HepG2 (cell line): ENCODE measurements around the gene ACSM3. TPM values are rescaled to one million over a fixed set of nuclear protein-coding genes. Genes with fewer than 3 reads are reported as not detected.

Experiments used
- ATAC-seq: fragments of 200-7000 bp; cut with Tn5 transposase; 3 replicates; pipeline ENCODE4 v1.9.1; 2020; ENCODE audit warnings: mild to moderate bottlenecking, moderate library complexity
- BruUV-seq: library from RNA; stranded (reverse); fragments of 400-500 nt; replicated peaks from 2 replicates; lab custom pipeline; 2021; lab: Mats Ljungman, UMichigan
- CTCF ChIA-PET: fragments of 300-600 bp; formaldehyde crosslinking; extraction: SDS; loops from one replicate; lab custom pipeline; 2021; ENCODE audit warnings: low total read pairs, inconsistent platforms, low intra/inter-chr PET ratio; lab: Yijun Ruan, JAX
- POLR2A ChIA-PET: fragments of 350-600 bp; sonication (Branson Sonifier 250); formaldehyde crosslinking; loops from one replicate; lab custom pipeline; 2020; ENCODE audit warnings: antibody characterized with exemption, inconsistent platforms; lab: Yijun Ruan, JAX
- DNase-seq: peaks from one replicate; pipeline ENCODE4 v3.0.0-alpha.2; 2015; ENCODE audit warnings: low spot score
- FAIRE-seq: peaks from 3 replicates; lab custom pipeline; 2011; peaks lifted over from hg19 to GRCh38; lab: Jason Lieb, UNC
- H2AFZ ChIP-seq: one replicate; pipeline ENCODE4 v1.6.1; 2011; ENCODE audit warnings: low read length, inconsistent platforms
- H3K27ac ChIP-seq: fragments of 300-600 bp; 3 replicates; pipeline ENCODE4 v1.8.0; 2011; ENCODE audit warnings: mixed run types, mild to moderate bottlenecking, mixed read lengths, low read length, inconsistent platforms; ENCODE audit not compliant: insufficient read depth; ENCODE audit errors: extremely low read length
- H3K27me3 ChIP-seq, 2 experiments: fragments of 200-600 bp in 1 of 2; 2 replicates in 1 of 2; 3 replicates in 1 of 2; pipeline versions ENCODE4 v1.6.0 to v1.8.0; 2011; ENCODE audit warnings: low read length in 2 of 2, mild to moderate bottlenecking in 2 of 2, moderate library complexity in 2 of 2, inconsistent platforms in 1 of 2; ENCODE audit not compliant: insufficient read depth in 2 of 2, control insufficient read depth in 1 of 2
- H3K36me3 ChIP-seq, 2 experiments: fragments of 200-600 bp in 1 of 2; replicated peaks in 1 of 2; 2 replicates in 1 of 2; 3 replicates in 1 of 2; pipeline versions ENCODE4 v1.5.1 to v1.8.0; 2011; ENCODE audit warnings: low read length in 2 of 2, inconsistent platforms in 1 of 2; ENCODE audit not compliant: insufficient read depth in 2 of 2, control insufficient read depth in 1 of 2
- H3K4me1 ChIP-seq: 2 replicates; pipeline ENCODE4 v1.5.1; 2012; ENCODE audit warnings: low read length, inconsistent platforms; ENCODE audit not compliant: insufficient read depth
- H3K4me2 ChIP-seq: 2 replicates; pipeline ENCODE4 v1.6.0; 2011; ENCODE audit warnings: low read depth, low read length, inconsistent platforms
- H3K4me3 ChIP-seq, 3 experiments: fragments of 200-600 bp in 1 of 3; sonication (generic), shearing (Covaris generic) in 1 of 3; replicated peaks in 1 of 3; 2 replicates each; pipeline ENCODE4 v1.5.1; 2011 to 2016; ENCODE audit warnings: low read length in 3 of 3, inconsistent platforms in 2 of 3, low read depth in 2 of 3, mild to moderate bottlenecking in 2 of 3, control low read depth in 1 of 3, mixed read lengths in 1 of 3; ENCODE audit not compliant: insufficient read depth in 1 of 3
- H3K79me2 ChIP-seq: one replicate; pipeline ENCODE4 v1.6.1; 2011; ENCODE audit warnings: low read length, inconsistent platforms; ENCODE audit not compliant: insufficient read depth
- H3K9ac ChIP-seq: 2 replicates; pipeline ENCODE4 v1.6.0; 2011; ENCODE audit warnings: mild to moderate bottlenecking, low read depth, low read length, inconsistent platforms; ENCODE audit not compliant: insufficient read depth
- H3K9me3 ChIP-seq: 2 replicates; pipeline ENCODE4 v1.5.1; 2012; ENCODE audit warnings: mild to moderate bottlenecking, low read length
- H4K20me1 ChIP-seq: 2 replicates; pipeline ENCODE4 v1.6.0; 2011; ENCODE audit warnings: inconsistent platforms, mild to moderate bottlenecking, low read length, moderate library complexity; ENCODE audit not compliant: insufficient read depth
- ATF2 ChIP-seq: sonication (generic); formaldehyde crosslinking; IDR thresholded peaks from 2 replicates; pipeline ENCODE4 v1.4.0; 2020; ENCODE audit warnings: missing genetic modification reagents
- ATM ChIP-seq: fragments of 450-650 bp; IDR thresholded peaks from 2 replicates; pipeline ENCODE4 v1.7.1; 2017; ENCODE audit warnings: mild to moderate bottlenecking, borderline replicate concordance
- DRAP1 ChIP-seq: IDR thresholded peaks from 2 replicates; pipeline ENCODE4 v1.6.1; 2016; ENCODE audit warnings: missing genetic modification reagents, missing compliant biosample characterization
- EED ChIP-seq: sonication (generic); formaldehyde crosslinking; IDR thresholded peaks from 2 replicates; pipeline ENCODE4 v1.5.0; 2020; ENCODE audit warnings: mild to moderate bottlenecking, missing genetic modification reagents
- HIVEP1 ChIP-seq: sonication (generic); formaldehyde crosslinking; IDR thresholded peaks from 2 replicates; pipeline ENCODE4 v1.4.0; 2020; ENCODE audit warnings: mild to moderate bottlenecking, missing genetic modification reagents
- MEF2D ChIP-seq: sonication (generic); formaldehyde crosslinking; IDR thresholded peaks from 2 replicates; pipeline ENCODE4 v1.5.1; 2020; ENCODE audit warnings: mild to moderate bottlenecking, missing genetic modification reagents
- NFE2 ChIP-seq: sonication (generic); formaldehyde crosslinking; IDR thresholded peaks from 2 replicates; pipeline ENCODE4 v1.4.0; 2020; ENCODE audit warnings: missing genetic modification reagents
- ZFP90 ChIP-seq: sonication (generic); formaldehyde crosslinking; IDR thresholded peaks from 2 replicates; pipeline ENCODE4 v1.8.0; 2022; ENCODE audit warnings: missing genetic modification reagents, mild to moderate bottlenecking, inconsistent platforms, borderline replicate concordance
- ZKSCAN8 ChIP-seq: IDR thresholded peaks from 2 replicates; pipeline ENCODE4 v1.6.1; 2016; ENCODE audit warnings: borderline replicate concordance, missing genetic modification reagents, missing compliant biosample characterization
- ZNF207 ChIP-seq: fragments of 450-650 bp; IDR thresholded peaks from 2 replicates; pipeline ENCODE4 v1.6.1; 2016; ENCODE audit warnings: antibody characterized with exemption, borderline replicate concordance
- ZNF350 ChIP-seq: sonication (generic); formaldehyde crosslinking; IDR thresholded peaks from 2 replicates; pipeline ENCODE4 v1.4.0; 2020; ENCODE audit warnings: mild to moderate bottlenecking, low read depth, missing genetic modification reagents, borderline replicate concordance
- ZNF788 ChIP-seq: sonication (generic); formaldehyde crosslinking; IDR thresholded peaks from 2 replicates; pipeline ENCODE4 v1.5.0; 2020; ENCODE audit warnings: mild to moderate bottlenecking, missing genetic modification reagents, borderline replicate concordance
- ZNF790 ChIP-seq: sonication (generic); formaldehyde crosslinking; IDR thresholded peaks from 2 replicates; pipeline ENCODE4 v1.8.0; 2022; ENCODE audit warnings: missing genetic modification reagents, mild to moderate bottlenecking, borderline replicate concordance
- WGBS: methylation state at CpG from one replicate; pipeline ENCODE4 v1.1.6; 2017; ENCODE audit warnings: low lambda C conversion rate; 5-methylcytosine and 5-hydroxymethylcytosine counted together
- in situ Hi-C: cut with HindIII; loops from 2 replicates; pipeline ENCODE4 v1.10.0; 2017; ENCODE audit warnings: low pct_unique_long_range_greater_than_20kb; ENCODE audit not compliant: extremely low pct_ligation_motif_present
- intact Hi-C: fragments of 100-400 bp; cut with micrococcal nuclease; formaldehyde crosslinking; loops from one replicate; pipeline ENCODE4 v1.10.0; 2022; ENCODE audit not compliant: unreplicated experiment
- polyA plus RNA-seq, 8 experiments: library from polyadenylated mRNA; depleted of rRNA in 3 of 8; stranded (reverse) in 7 of 8; unstranded in 1 of 8; fragments of >200 nt; fragmentation: Illumina TruSeq in 4 of 8; extraction: Trizol in 4 of 8; gene quantifications; 2 replicates each; pipeline versions ENCODE4 v1.2.1 to v1.2.3, GENCODE V29; 2011 to 2016; ENCODE audit warnings: low read depth in 4 of 8, missing spikeins in 1 of 8, mixed read lengths in 1 of 8; ENCODE audit not compliant: insufficient read depth in 1 of 8
- total RNA-seq, 5 experiments: library from RNA; depleted of rRNA; stranded (reverse); fragments of >200 nt; fragmentation: Illumina TruSeq; extraction: Trizol; gene quantifications; 2 replicates each; pipeline ENCODE4 v1.2.3, GENCODE V29; 2016; ENCODE audit warnings: low read depth in 1 of 5
- TF ChIP-seq, protein P1 (sequence below): sonication (generic); formaldehyde crosslinking; IDR thresholded peaks from 2 replicates; pipeline ENCODE4 v1.8.0; 2023; ENCODE audit warnings: mild to moderate bottlenecking, missing genetic modification reagents
- TF ChIP-seq, protein P2 (sequence below): sonication (generic); IDR thresholded peaks from 2 replicates; pipeline ENCODE4 v1.6.1; 2016; ENCODE audit warnings: low read depth, borderline replicate concordance
- TF ChIP-seq, protein P3 (sequence below): sonication (generic); formaldehyde crosslinking; IDR thresholded peaks from 2 replicates; pipeline ENCODE4 v1.9.0; 2021; ENCODE audit warnings: mild to moderate bottlenecking, missing genetic modification reagents

ACSM3 gene
- total and polyA plus RNA-seq, 2 of the 13 experiments (the other 11 are each of a cell fraction or from before 2014, with no cell fraction given), result 74.0 to 108 TPM

GRCh38 chr16:20761175-20761574, 2.6 kb upstream of the ACSM3 start:
- WGBS, result 90% methylated on average over 1 of the region's 1 CpG
- FAIRE-seq (no peak), ATAC-seq (no peak), DNase-seq (no peak)
- intact Hi-C loops, result no loop called here
- no peak overlapping the region for H2AFZ ChIP-seq
- H3K79me2 ChIP-seq, result no peaks in the 10 kb centered on the region
- no peak overlapping the region for H3K4me2 ChIP-seq
- peaks cover 9% of the 10 kb centered on the region for H3K9me3 ChIP-seq
- H4K20me1 ChIP-seq, result no peaks in the 10 kb centered on the region
- no peaks in the 10 kb centered on the region for H3K27me3 ChIP-seq
- ChIA-PET CTCF (no interaction called here), POLR2A (no interaction called here)
- H3K9ac ChIP-seq, result no peak overlapping the region
- H3K27ac ChIP-seq, result no peak overlapping the region
- no peak overlapping the region for H3K4me3 ChIP-seq
- H3K36me3 ChIP-seq, result no peaks in the 10 kb centered on the region
- in situ Hi-C loops, result no loop called here
- peaks cover 24% of the 10 kb centered on the region for H3K4me1 ChIP-seq
- BruUV-seq, result no TSS peak
- TF ChIP-seq, protein P1, sequence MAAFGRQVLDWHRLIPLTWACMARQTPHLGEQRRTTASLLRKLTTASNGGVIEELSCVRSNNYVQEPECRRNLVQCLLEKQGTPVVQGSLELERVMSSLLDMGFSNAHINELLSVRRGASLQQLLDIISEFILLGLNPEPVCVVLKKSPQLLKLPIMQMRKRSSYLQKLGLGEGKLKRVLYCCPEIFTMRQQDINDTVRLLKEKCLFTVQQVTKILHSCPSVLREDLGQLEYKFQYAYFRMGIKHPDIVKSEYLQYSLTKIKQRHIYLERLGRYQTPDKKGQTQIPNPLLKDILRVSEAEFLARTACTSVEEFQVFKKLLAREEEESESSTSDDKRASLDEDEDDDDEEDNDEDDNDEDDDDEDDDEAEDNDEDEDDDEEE (CRISPR knock-in tag), result no peak
- TF ChIP-seq MEF2D (CRISPR knock-in tag) (no peak), ZNF207 (no peak), ZKSCAN8 (CRISPR knock-in tag) (no peak), ZNF788 (CRISPR knock-in tag) (no peak), ATM (no peak), EED (CRISPR knock-in tag) (no peak), HIVEP1 (CRISPR knock-in tag) (no peak), NFE2 (no peak), DRAP1 (CRISPR knock-in tag) (no peak), ATF2 (no peak), ZNF350 (CRISPR knock-in tag) (no peak), ZFP90 (CRISPR knock-in tag) (no peak), ZNF790 (no peak)
- TF ChIP-seq, protein P2, sequence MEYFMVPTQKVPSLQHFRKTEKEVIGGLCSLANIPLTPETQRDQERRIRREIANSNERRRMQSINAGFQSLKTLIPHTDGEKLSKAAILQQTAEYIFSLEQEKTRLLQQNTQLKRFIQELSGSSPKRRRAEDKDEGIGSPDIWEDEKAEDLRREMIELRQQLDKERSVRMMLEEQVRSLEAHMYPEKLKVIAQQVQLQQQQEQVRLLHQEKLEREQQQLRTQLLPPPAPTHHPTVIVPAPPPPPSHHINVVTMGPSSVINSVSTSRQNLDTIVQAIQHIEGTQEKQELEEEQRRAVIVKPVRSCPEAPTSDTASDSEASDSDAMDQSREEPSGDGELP, result no peak
- TF ChIP-seq, protein P3, sequence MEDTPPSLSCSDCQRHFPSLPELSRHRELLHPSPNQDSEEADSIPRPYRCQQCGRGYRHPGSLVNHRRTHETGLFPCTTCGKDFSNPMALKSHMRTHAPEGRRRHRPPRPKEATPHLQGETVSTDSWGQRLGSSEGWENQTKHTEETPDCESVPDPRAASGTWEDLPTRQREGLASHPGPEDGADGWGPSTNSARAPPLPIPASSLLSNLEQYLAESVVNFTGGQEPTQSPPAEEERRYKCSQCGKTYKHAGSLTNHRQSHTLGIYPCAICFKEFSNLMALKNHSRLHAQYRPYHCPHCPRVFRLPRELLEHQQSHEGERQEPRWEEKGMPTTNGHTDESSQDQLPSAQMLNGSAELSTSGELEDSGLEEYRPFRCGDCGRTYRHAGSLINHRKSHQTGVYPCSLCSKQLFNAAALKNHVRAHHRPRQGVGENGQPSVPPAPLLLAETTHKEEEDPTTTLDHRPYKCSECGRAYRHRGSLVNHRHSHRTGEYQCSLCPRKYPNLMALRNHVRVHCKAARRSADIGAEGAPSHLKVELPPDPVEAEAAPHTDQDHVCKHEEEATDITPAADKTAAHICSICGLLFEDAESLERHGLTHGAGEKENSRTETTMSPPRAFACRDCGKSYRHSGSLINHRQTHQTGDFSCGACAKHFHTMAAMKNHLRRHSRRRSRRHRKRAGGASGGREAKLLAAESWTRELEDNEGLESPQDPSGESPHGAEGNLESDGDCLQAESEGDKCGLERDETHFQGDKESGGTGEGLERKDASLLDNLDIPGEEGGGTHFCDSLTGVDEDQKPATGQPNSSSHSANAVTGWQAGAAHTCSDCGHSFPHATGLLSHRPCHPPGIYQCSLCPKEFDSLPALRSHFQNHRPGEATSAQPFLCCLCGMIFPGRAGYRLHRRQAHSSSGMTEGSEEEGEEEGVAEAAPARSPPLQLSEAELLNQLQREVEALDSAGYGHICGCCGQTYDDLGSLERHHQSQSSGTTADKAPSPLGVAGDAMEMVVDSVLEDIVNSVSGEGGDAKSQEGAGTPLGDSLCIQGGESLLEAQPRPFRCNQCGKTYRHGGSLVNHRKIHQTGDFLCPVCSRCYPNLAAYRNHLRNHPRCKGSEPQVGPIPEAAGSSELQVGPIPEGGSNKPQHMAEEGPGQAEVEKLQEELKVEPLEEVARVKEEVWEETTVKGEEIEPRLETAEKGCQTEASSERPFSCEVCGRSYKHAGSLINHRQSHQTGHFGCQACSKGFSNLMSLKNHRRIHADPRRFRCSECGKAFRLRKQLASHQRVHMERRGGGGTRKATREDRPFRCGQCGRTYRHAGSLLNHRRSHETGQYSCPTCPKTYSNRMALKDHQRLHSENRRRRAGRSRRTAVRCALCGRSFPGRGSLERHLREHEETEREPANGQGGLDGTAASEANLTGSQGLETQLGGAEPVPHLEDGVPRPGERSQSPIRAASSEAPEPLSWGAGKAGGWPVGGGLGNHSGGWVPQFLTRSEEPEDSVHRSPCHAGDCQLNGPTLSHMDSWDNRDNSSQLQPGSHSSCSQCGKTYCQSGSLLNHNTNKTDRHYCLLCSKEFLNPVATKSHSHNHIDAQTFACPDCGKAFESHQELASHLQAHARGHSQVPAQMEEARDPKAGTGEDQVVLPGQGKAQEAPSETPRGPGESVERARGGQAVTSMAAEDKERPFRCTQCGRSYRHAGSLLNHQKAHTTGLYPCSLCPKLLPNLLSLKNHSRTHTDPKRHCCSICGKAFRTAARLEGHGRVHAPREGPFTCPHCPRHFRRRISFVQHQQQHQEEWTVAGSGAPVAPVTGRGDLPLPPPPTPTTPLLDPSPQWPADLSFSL (CRISPR knock-in tag), result no peak
